Nephron progenitor cell (in vitro differentiated cells): ENCODE measurements around the gene RPS6KL1.

Experiments used
- DNase-seq: peaks from one replicate; pipeline ENCODE4 v3.0.0; 2021
- H3K27ac Mint-ChIP-seq: 2 replicates; pipeline ENCODE4 v1.8.0; 2021; ENCODE audit warnings: mild to moderate bottlenecking, moderate library complexity, mixed read lengths
- H3K27me3 Mint-ChIP-seq: 2 replicates; pipeline ENCODE4 v1.8.0; 2021; ENCODE audit warnings: mild to moderate bottlenecking, low read depth, mixed read lengths; ENCODE audit not compliant: poor library complexity
- H3K36me3 Mint-ChIP-seq: 2 replicates; pipeline ENCODE4 v1.8.0; 2021; ENCODE audit warnings: low read depth, mixed read lengths
- H3K4me1 Mint-ChIP-seq: 2 replicates; pipeline ENCODE4 v1.8.0; 2021; ENCODE audit warnings: mixed read lengths
- H3K4me3 Mint-ChIP-seq: 2 replicates; pipeline ENCODE4 v1.8.0; 2021; ENCODE audit warnings: mild to moderate bottlenecking, moderate library complexity, mixed read lengths
- H3K9me3 Mint-ChIP-seq: 2 replicates; pipeline ENCODE4 v1.8.0; 2021; ENCODE audit warnings: mild to moderate bottlenecking, moderate library complexity, mixed read lengths
- CTCF ChIP-seq: fragments of 200-600 bp; sonication (generic); IDR thresholded peaks from 2 replicates; pipeline ENCODE4 v1.5.0; 2021; ENCODE audit warnings: antibody characterized with exemption

The RPS6KL1 gene

DNA sequence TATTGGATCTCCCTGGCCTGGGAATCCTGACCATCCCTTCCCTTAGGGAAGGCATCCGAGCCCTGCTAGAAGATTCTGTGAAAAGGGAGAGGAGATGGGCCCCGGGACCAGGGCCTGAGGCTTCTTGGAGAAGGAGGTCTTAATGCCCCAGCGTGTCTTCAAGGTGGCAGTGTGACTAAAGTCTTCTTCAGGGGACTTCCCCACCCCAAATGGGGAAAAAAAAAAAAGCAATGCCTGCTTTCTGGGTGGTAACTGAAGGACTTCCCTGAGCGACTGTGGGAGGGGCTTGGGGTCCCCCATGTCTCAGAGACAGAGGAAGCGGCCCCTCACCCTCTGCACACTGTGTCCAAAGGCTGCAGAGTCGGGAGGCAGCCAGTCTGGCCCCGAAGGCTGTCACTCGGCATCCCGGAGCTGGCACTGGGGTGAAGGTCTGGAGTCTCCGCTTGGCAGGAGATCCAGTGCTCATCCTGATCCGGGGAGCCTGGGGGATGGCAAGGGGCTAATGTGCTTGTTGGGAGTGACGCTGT, 40.2 kb upstream of the RPS6KL1 start:
- H3K27ac Mint-ChIP-seq: peak overlapping the region; percentile 83
- no peak for DNase-seq
- peaks cover 5% of the 10 kb centered on the region for H3K36me3 Mint-ChIP-seq
- H3K27me3 Mint-ChIP-seq: peaks cover 45% of the 10 kb centered on the region
- no peak overlapping the region for H3K4me3 Mint-ChIP-seq
- peaks cover 73% of the 10 kb centered on the region for H3K4me1 Mint-ChIP-seq
- H3K9me3 Mint-ChIP-seq: no peaks in the 10 kb centered on the region
- TF ChIP-seq CTCF: no peak

- no peak for TF ChIP-seq CTCF
- peaks cover 44% of the 10 kb centered on the region for H3K27me3 Mint-ChIP-seq
- H3K4me3 Mint-ChIP-seq: peak overlapping the region; percentile 11
- no peak overlapping the region for H3K27ac Mint-ChIP-seq
- H3K36me3 Mint-ChIP-seq: peaks cover 5% of the 10 kb centered on the region
- H3K9me3 Mint-ChIP-seq: no peaks in the 10 kb centered on the region
- DNase-seq: no peak
- H3K4me1 Mint-ChIP-seq: peaks cover 68% of the 10 kb centered on the region
These were observed 39.4 kb upstream of the RPS6KL1 start for GRCh38 chr14:74962493-74962892.

DNA sequence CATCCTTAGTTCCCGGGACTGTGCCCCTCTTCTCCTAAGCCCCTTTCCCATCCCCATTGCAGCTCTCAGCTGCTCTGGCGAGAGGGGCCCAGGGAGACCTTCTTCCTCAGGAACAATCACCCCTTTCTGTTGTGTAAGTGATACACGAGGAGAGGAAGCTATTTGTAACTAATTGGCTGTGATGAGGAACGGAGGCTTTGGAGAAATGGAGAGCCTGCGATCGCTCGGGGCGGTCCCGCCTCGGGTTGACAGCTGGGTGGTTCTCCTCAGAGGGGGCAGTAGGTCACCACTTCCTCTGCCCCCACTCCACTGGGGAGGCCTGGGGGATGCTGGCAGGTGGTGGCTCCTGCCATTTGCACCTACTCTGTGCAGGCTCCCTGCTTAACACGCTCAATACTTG, 39.0 kb upstream of the RPS6KL1 start:
- no peak for DNase-seq
- Mint-ChIP-seq H3K27me3 (peaks cover 39% of the 10 kb centered on the region), H3K36me3 (peaks cover 5% of the 10 kb centered on the region), H3K9me3 (no peaks in the 10 kb centered on the region), H3K27ac (no peak overlapping the region), H3K4me3 (peak overlapping the region; percentile 11), H3K4me1 (peaks cover 68% of the 10 kb centered on the region)
- TF ChIP-seq CTCF: no peak

- Mint-ChIP-seq H3K9me3 (no peaks in the 10 kb centered on the region), H3K27me3 (peaks cover 39% of the 10 kb centered on the region), H3K36me3 (peaks cover 5% of the 10 kb centered on the region), H3K4me3 (no peak overlapping the region), H3K27ac (no peak overlapping the region), H3K4me1 (peaks cover 69% of the 10 kb centered on the region)
- DNase-seq: no peak
- TF ChIP-seq CTCF: no peak
These were observed 38.3 kb upstream of the RPS6KL1 start for GRCh38 chr14:74961238-74961911.

DNA sequence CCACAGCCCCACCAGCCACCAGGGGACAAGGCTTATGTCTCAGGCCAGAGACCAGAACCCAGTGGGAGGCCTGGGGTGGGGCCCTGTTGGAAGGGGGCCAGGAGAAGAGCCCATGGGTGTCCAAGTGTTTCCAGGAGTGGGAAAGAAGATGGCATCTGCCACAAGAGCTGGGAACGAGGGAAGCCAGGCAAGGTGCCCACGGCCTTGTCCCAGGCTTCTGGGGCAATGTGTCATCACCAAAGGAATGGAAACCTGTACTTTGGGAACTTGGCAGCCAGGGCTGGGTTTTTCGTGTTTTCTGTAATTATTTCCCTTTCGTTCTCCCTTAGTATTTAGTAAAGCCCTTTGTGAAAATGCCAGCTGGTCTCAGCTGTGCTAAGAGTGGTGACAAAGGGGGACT, 37.7 kb upstream of the RPS6KL1 start:
- Mint-ChIP-seq H3K27me3 (peaks cover 36% of the 10 kb centered on the region), H3K36me3 (peaks cover 5% of the 10 kb centered on the region), H3K4me1 (peaks cover 70% of the 10 kb centered on the region), H3K4me3 (no peak overlapping the region), H3K27ac (no peak overlapping the region), H3K9me3 (no peaks in the 10 kb centered on the region)
- DNase-seq: no peak
- TF ChIP-seq CTCF: no peak

DNA sequence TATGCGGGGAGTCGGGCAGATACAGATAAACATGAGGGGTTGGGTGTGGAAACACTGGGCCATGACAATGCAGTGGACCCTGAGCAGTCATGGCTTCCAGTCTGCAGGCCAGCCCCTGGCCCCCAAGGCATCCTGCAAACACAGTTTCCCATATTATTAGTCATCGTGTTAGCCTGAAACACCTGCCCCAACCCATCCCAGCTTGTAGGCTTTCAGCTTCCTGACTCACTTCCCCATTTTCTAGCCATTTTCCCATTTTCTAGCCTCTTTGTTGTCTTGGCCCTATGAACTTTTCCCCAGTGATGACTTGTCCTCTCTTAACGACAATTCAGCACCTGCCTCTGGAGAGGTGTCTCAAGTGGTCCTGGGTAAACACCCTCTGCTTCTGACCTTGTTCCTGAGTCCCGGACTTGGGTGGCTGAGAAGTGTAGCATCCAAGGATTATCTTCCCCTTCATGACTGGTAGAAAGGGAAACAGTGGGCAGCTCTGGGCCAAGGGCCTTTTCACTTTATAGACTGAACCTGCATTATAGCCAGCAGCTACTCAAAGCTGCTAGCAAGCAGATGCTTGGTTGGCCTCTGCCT, 36.6 kb upstream of the RPS6KL1 start:
- no peak overlapping the region for H3K27ac Mint-ChIP-seq
- peaks cover 70% of the 10 kb centered on the region for H3K4me1 Mint-ChIP-seq
- H3K27me3 Mint-ChIP-seq: peaks cover 36% of the 10 kb centered on the region
- no peak for TF ChIP-seq CTCF
- DNase-seq: no peak
- no peaks in the 10 kb centered on the region for H3K9me3 Mint-ChIP-seq
- peaks cover 5% of the 10 kb centered on the region for H3K36me3 Mint-ChIP-seq
- no peak overlapping the region for H3K4me3 Mint-ChIP-seq
